ENCODE measurements around the gene POLDIP3.

GRCh38 chr22:42648017-42648367 lies 33.3 kb upstream of the POLDIP3 start:
- TF ChIP-seq CTCF (IDR thresholded peaks at IDR 0.05) = no peak
- no peak for TF ChIP-seq EP300 (IDR thresholded peaks at IDR 0.05)

Data from gastroesophageal sphincter (tissue), 3 donors.